ENCODE measurements around the gene PTGES3L.
"Not testable (repeated sequence)": the region's sequence is repeated elsewhere in the genome, so short reads cannot be mapped to it uniquely, and the experiment has no call there.

Gene PTGES3L

DNA sequence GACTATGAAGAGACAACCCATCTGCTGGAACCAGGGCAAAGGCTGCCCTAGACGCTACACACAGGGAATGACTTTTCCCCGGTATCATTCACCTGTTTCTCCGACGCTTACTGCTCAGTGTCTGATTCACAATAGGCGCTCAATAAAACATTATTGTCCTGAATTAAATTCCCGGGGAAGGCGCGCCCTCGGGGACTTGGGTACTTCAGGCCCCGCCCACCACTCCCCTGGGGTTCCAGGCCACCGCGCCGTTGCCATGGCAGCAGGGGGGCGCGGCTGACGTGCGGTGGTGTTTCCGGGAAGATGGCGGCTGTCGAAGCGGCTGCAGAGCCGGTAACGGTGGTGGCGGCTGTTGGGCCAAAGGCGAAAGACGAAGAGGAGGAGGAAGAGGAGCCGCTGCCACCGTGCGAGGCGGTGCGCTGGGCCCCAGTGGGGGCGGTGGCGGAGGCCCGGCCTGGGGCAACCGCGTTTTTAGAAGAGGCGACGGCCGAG is 440 bp upstream of the PTGES3L start, which contains the start of gene RUNDC1:
TSS of gene RUNDC1 (plus strand) at position 292 of the 492 bp plus-strand sequence. CDS start at position 304, 12 bp downstream.
- DNase-seq: peak; percentile 88 to 92

DNA sequence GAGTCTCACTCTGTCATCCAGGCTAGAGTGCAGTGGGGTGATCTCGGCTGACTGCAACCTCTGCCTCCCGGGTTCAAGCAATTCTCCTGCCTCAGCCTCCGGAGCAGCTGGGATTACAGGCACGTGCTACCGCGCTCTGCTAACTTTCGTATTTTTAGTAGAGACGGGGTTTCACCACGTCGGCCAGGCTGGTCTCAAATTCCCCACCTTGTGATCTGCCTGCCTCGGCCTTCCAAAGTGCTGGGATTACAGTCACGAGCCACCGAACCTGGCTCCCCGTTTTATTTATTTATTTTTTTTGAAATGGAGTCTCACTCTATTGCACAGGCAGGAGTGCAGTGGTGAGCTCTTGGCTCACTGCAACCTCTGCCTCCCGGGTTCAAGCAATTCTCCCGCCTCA is 4.2 kb downstream of the PTGES3L start:
- DNase-seq: not testable (repeated sequence)

DNA sequence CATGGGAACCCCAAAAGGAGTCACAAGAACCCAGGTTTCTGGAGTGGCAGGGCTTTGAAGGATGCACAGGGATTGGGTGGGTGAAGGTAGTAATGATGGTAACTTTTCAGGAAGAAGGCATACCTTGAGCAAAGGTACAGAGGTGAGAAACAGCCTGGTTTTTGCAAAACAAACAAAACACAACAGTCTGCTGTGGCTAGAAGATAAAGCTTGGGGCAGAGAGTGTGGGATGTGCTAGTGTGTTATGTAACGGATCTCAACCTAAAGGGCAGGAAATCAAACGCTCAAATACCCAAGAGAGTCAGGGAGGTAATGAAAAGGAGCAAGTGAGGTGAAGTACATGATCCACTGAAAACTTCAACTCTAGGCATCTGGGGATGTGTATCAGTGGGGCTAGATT is 4.6 kb downstream of the PTGES3L start:
- no peak for DNase-seq

DNA sequence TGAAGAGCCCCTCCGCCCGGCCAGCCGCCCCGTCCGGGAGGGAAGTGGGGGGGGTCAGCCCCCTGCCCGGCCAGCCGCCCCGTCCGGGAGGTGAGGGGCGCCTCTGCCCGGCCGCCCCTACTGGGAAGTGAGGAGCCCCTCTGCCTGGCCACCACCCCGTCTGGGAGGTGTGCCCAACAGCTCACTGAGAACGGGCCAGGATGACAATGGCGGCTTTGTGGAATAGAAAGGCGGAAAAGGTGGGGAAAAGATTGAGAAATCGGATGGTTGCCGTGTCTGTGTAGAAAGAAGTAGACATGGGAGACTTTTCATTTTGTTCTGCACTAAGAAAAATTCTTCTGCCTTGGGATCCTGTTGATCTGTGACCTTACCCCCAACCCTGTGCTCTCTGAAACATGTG is 6.6 kb downstream of the PTGES3L start:
- not testable (repeated sequence) for DNase-seq

DNA sequence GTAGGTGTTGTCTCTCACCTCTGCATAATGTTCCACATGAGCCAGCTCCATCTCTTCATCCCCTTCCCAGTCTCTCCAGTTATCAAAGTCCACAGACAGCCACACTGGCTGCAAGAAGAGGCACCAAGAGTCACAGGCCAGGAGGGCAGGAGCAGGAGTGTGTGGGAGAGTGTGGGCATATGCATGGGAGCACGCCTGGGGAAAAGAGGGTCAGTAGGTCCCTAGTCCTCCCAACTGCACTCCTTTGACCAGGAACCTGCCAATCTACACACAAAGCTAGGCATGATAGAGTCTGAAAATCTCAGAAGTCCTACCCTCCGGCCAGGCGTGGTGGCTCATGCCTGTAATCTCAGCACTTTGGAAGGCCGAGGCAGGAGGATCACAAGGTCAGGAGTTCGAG is 8.3 kb downstream of the PTGES3L start:
- no peak for DNase-seq

DNA sequence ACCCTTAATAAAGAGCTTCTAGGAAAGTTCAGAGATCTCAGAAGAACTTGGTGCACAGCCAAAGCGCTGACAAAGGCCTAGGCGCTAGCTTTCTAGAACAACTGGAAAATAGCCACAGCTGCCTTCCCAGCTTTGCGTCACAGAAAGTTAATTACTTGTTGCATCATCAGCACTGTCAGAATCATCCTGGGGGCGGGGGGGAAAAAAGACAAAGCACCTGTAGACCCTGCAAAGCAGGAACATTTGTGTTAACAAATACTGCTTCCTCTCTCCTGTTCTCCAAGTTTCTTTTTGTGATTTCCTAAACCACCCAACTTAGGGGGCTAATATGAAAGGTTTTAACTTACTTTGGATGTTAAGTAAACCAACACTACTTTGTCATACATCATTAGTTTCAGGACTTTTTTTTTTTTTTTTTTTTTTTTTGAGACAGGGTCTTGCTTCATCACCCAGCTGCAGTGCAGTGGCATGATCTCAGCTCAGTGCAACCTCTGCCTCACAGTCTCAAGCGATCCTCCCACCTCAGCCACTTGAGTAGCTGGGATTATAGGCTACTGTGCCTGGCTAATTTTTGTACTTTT is 10.8 kb downstream of the PTGES3L start:
- peak in 1 of 2 experiments; percentile 5 for DNase-seq

DNA sequence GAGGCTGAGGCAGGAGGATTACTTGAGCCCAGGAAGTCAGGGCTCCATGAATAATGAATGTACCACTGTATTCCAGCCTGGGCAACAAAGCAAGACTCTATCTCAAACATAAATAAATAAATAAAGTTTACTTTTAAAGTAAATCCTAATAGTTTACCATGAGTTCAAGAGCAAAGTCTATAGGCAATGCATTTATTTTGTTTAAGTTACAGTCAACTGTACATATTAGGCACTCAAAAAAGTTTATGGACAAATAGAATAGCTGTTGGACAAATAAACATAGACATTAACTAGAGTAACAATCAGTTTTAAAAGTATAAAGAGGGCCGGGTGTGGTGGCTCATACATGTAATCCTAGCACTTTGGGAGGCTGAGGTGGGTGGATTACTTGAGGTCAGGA is 12.0 kb downstream of the PTGES3L start:
- no peak for DNase-seq

DNA sequence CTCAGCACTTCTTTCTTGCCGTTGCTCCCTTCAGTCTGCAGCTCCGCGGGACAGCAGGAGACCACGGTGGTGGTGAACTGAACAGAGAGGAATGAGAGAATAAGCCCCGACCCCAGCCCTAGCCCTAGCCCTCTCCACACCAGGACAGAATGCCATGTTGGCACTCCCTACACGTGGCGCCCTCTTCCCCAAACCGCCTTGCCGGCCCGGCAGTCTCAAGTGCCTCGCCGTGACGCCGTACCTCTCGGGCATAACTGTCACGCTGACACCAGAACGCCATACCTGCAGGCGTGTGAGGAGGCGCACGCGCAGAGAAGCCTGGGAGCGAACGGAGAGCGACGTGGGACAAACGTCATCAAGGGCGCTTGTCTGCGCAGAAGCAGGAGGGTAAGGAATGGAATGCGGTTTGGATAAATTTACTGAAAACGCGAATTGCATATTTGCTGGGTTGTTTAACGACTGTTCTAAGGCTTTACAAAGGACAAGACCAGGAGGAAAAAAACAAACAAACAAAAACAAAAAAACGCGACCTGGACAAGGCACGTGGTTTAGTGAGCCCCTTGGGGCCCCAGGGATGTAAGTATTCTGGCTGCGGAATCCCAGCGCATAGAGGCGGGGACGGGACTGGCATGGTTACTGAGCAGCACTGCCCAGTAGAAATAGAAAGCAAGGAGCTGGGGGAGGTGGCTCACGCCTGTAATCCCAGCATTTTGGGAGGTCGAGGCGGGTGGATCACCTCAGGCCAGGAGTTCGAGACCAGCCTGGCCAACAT is 15.5 kb downstream of the PTGES3L start, which contains the start of gene AARSD1:
TSS of gene AARSD1 (minus strand) at position 294 of the 772 bp plus-strand sequence. CDS start at position 280, 14 bp downstream.
- DNase-seq: peak; percentile 92 to 94

DNA sequence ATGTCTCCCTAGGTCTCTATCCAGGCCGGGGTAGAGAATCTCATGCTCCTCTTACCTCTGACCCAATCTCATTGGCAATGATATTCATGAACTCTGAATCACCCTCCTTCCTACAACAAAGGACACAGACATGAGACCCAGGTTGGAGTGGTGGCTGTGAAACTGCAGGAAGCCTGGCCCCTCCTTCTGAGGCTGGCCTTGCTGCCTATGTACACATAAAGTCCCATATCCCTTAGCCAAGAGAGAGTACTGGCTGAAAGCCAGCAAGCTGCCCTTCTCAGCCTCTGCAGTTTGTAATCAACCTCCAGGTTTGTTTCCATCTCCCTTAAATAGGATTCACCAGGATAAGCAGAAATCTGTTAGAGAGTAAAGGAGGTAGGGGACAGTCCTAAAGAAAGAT is 26.2 kb downstream of the PTGES3L start:
- no peak for DNase-seq

DNA sequence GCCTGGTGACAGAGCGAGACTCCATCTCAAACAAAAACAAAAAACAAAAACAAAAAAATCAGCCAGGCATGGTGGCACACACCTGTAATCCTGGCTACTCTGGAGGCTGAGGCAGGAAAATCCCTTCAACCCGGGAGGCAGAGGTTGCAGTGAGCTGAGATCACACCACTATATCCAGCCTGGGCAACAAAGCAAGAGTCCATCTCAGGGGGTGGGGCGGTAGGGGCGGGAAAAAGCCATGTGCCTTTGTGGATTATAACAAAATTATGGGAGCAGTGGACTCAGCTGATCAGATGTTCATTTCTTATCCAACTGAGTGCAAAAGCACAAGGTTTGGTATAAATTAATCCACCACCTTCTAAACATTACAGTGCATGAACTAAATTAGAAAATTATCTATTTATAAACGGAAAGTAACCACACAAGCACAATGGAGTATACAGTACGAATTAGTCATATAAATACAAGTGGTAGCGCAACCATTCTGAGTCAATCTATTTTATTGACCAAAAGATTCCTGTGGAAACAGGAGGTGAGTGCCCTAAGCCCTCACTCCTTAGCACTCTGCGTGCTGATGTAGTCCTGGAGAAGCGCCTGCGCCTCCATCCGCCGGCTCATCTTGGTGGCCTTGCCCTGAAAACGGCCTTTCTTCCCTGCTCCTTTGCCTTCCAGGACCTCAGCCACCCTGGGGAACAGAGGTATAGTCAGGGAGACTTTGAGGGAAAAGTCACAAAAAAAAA is 29.7 kb downstream of the PTGES3L start:
- no peak for DNase-seq

DNA sequence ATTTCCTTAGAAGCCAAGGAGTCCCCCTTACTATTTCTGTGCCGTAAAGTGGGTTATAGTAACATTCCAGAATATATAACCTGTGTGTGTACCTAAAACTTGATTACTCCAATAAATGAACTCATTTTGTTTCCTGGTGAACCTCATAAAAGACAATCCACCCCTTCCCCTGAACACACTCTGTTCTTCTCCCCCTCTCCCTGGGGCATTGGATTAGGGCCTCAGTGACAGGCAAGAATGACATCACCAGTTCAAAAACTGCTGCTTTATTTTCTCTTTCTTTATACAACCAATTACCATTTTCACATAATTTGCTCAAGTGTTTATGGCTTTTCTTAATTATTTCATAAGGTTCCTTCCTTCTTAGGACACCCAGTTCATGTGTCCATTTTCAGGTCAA is 33.1 kb downstream of the PTGES3L start:
- no peak for DNase-seq

DNA sequence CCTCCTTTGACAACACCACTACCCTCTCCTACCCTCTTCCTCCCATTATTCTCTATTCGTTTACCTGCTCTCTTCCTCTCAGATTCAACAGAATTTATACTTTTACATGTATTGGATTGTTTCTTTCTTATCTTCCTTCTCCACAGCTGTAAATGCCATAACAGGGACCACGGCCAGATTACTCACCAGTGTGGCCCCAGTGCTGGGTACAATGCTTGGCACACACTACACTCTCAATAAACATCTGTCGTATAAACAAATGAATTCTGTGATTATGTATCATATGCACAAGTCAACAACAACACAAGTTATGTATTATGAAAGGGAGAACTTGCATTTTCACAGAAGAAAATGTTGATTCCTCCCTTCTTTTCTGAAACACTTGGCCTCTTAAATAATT is 35.7 kb downstream of the PTGES3L start:
- no peak for DNase-seq

DNA sequence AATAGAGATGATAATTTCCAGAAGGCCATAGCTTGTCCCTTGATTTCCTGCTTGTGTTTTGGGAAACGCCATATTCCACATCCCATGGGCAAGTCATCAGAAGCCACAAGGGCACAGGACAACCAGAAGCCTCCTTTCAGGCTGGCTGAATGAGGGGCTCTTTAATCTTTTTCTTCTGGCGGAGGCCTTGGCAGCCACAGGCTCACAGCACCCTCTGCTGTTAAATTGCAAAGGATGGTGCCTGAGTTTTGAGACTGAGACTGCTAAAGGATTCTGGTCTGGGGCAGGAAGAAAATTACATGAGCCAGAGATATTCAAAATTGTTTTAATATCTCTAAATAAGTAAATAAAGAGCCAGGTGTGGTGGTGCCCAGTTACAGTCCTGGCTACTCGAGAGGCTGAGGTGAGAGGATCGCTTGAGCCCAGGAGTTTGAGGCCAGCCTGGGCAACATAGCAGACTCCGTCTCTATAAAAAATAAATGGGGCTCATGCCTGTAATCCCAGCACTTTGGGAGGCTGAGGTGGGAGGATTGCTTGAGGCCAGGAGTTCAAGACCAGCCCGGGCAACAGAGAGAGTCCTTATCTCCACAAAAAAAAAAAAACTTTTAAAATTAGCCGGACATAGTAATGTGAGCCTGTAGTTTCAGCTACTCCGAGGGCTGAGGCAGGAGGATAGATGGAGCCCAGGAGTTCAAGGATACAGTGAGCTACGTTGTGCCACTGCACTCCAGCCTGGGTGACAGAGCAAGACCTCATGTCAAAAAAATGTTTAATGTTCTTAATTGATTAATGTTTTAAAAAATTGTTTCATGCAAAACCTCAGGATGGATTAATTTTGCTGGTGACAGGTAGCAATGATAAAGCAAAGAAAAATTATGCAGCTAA is 41.9 kb downstream of the PTGES3L start:
- DNase-seq: peak; percentile 64 to 72

DNA sequence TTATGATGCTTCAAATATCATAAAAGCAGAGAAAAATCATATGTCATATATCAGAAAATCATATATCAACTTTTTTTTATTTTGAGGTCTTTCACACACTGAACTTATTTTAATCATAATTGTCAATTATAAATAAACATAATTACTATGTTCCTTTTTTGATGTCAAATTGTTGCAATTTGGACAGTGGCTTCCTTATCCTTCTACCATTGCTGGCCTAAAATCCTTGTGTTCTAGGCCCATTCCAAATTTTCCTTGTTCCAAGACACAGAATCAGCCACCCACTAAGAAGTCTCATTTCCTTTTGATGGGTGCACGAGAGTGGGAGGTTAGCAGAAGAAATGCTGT is 50.4 kb downstream of the PTGES3L start:
- DNase-seq: no peak

DNA sequence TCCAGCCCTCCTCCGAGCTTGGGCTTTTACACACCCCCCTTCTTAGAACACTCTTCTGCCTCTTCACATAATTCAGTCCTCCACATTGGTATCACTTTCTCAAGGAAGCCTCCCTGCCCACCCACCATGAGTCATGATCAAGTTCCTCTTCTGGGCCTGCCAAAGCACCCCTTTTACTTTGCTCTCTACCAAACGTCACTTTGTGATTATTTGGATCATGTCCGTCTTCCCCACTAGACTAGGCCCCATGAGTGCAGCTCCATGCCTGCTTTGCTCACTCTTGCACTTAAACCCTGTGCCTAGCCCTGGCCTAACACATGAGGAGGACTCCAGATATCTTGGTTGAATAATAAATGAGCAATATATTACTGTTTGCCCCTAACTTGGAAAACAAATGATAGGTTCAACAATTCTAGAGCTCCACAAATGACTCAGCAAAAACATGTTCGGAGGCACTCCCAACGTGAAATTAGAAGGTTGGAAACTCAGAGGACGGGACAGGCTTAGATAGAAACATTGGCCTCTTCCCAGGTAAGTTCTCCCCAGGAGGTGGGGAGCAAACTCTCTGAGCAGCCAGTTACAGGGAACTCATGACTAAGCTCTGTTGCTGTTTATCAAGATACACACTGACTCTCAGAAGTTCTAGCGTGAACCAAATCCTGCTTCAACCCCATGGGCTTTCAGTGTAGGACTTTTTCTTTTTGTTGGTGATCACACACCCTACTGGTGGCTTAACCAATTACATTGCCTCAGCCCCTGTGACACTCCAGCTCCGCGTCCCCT is 51.0 kb downstream of the PTGES3L start:
- DNase-seq: peak; percentile 80 to 81

DNA sequence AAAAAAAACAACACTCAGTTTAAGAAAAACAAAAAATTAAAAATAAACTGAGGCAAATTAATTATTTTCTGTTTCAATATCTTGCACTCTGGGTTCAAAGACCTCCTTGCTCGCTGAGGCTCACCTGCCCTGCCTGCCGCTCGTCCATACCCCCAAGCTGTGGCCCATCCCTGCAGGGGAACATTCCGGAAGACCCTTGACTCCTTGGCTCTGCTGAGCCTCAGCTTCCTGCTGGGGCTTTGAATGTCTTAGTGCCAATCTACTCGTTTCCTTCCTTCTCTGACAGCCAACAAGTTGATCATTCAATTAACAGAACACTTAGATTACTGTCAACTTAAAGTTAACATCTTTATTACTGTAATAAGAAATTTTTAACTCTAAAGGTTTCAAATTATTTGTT is 55.0 kb downstream of the PTGES3L start:
- DNase-seq: no peak

DNA sequence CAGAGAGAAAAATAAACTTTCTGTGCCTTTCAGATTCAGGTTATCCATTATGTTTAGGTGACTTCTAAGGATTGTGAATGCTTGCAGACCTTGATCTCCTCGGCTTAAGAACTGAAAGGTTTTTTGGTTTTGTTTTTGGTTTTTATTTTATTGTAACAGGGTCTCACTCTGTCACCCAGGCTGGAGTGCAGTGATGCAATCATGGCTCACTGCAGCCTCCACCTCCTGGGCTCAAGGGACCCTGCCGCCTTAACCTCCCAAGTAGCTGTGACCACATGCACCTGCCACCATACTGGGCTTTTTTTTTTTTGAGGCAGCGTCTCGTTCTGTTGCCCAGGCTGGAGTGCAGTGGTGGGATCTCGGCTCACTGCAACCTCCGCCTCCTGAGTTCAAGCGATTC is 56.4 kb downstream of the PTGES3L start:
- DNase-seq: not testable (repeated sequence)

DNA sequence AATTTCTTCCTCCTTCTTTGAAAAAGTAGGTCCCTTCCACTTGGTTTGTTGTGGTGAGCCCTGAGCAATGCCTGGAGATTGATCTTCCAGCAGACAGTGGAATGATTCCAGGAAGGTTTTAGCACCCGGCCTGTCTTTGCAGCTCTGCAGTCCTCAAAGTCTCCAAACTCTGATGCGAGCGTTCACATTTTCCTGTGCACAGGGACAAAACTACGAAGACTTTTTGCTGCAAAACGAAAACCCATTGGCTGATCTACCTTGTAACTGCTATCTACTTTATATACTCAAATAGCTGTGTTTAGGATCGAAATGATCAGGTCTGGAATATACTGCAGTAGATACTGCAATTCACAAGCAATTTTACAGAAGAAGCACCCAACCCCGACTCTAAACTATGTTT is 57.6 kb downstream of the PTGES3L start:
- DNase-seq: no peak

DNA sequence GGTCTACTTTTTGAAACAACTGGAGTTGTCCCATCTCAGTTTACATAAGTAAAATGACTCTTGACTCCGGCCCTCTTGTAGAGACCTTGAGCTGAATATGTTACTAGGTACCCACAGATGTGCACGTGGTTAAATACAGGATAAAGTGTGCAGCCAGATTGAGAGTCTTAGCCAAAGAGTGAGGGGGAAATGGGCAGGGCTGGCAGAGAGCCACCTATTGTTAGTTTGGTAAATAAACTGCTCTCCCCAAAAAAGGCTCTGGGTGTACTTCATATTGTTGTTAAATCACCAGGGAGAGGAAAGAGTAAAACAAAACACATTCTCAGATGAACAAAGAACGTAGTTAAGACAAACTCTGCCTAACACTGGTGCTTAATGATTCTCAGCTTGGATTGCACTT is 59.0 kb downstream of the PTGES3L start:
- no peak for DNase-seq

DNA sequence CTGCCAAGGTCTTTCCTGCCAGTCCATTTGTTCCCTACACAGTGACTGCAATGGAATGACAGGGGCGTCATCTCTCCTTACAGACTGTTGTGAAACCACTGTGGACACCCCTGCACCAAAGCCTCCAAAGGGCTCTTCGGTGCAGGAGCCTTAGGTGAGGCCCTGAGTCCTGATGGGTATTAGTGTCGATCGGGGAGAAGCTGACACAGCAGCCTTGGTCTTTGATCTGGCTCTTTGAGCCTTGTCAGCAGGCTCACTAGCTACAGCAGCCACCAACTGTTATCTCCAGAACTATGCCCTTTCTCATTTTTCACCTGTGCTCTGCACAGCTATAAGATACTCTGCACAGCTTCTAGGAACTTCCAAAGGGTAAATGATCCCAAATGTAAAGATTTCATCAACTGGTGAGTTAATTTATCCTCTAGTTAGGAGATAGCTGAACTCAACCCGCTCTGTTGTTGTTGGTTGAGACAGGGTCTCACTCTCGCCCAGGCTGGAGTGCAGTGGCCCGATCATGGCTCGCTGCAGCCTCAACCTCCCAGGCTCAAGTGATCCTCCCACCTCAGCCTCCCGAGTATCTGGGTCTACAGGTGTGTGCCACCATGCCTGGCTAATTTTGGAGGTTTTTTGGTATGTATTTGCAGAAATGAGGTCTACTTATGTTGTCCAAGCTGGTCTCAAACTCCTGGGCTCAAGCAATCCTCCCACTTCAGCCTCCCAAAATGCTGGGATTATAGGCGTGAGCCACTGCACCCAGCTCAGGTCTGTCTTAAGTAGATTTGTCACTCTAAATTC is 59.6 kb downstream of the PTGES3L start:
- DNase-seq: no peak

DNA sequence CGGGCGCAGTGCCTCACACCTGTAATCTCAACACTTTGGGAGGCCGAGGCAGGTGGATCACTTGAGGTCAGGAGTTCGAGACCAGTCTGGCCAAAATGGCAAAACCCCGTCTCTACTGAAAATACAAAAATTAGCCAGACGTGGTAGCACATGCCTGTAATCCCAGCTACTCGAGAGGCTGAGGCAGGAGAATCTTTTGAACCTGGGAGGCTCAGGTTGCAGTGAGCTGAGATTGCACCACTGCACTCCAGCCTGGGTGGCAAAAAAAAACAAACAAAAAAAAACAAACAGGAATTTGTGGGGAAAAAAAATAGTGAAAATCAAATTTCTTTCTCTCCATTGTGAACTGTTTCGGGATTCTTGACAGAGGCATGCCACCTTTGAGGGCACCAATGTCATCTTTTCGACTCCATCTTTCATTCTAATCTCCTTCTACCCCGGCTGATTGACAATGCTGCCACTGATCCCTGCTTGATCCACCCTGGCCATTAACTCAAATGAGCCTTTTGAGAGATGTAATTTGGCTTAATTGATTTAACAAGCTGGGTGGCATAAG is 60.3 kb downstream of the PTGES3L start:
- DNase-seq: not testable (repeated sequence)

Measured in SHP77 (cell line).